GM19099 (cell line): ENCODE data around the gene TNFAIP1.

ENCODE experiments used
- POLR2A ChIP-seq: IDR thresholded peaks from 3 replicates; pipeline ENCODE4 v1.6.1; 2011; ENCODE audit warnings: low read depth; ENCODE audit not compliant: insufficient read length; ENCODE audit errors: extremely low read depth

TNFAIP1 gene

DNA sequence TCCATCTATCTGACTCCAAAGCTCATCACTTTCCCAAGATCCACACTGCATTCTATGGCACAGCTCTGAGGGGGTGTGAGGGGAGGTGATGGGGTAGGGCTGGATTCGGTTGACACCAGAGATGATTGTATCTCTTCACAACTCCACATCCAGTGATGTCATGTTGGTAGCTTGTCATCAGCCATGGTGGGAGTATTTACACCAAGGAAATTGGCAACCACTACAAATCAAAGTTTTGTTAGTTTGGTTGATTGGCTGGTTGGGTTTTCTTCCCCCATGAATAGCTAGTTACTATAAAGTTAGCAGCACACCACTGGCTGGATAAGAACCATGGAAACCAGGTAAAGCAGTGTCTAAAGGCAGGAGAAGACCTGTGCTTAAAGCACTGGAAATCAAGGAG lies 55.4 kb downstream of the TNFAIP1 start:
- TF ChIP-seq POLR2A: no peak

DNA sequence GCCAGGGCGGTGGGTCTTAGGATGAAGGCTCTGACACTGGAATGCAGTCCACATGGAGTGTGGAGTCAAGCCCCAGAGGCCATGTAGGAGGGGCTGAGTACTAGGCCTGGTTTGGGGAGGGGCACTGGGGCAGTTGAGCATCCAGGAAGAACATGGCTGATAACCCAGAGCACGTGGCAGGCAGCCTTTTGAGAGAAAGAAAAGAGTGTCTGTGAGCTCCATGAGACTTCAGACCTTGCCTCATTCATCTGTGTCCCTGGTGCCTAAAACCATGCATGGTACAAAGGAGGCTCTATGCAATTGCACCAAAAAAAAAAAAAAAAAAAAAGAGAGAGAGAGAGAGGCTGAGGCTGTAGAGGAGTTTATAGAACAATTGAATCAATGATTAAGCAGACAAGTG lies 55.8 kb downstream of the TNFAIP1 start:
- no peak for TF ChIP-seq POLR2A

DNA sequence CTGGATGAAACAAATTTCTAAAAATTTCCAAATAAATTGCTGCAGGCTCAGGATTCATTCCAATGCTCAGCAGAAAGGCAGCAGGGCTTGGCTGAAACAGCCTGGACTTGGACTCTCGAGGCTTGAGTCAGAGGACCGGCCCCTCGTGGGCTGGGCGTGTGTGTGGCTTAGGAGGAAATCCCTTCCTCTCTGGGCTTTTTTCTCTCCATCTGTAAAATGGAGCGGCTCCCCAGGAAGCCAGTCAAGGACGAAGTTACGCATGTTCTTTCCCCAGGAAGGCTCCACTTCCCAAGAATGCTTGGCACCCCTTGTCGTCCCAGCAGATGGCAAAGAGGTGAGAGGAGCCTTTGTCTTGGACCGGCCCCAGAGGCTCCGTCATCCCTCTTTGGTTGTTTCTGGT lies 56.9 kb downstream of the TNFAIP1 start:
- no peak for TF ChIP-seq POLR2A

DNA sequence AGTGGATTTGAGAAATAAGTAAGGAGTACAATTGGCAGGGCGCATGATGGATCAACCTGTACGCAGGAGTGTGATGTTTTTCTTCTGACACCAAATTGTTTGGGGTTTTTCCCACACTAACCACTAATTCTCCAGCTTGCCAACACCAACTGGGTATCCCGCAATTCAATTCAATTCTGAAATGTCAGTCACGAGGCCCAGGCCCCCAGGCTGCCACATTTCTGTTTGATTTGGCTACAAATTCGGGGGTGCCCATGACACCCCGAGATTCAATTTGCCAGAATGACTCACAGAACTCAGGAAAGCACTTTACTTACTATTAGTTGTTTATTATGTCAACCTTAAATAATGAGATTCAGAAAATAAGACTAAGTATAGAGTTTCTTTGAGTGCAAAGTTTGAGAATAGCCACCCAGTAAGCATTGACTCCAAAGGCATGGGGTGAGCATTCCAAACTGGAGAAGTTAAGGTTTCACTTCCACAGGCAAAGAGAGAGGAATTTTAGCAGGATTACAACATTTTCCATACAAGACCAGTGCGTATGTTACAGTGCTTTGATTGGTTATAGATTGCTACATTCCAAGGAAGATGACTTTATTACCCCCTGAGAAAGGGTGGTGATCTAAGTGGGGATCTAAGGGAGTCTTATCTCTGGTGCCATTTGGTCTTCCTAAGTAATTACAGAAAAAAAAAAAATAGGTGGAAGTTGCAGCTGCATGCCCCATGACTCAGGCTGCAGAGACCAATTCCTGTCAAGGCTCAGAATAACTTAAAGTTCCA lies 59.0 kb downstream of the TNFAIP1 start:
- TF ChIP-seq POLR2A: no peak

DNA sequence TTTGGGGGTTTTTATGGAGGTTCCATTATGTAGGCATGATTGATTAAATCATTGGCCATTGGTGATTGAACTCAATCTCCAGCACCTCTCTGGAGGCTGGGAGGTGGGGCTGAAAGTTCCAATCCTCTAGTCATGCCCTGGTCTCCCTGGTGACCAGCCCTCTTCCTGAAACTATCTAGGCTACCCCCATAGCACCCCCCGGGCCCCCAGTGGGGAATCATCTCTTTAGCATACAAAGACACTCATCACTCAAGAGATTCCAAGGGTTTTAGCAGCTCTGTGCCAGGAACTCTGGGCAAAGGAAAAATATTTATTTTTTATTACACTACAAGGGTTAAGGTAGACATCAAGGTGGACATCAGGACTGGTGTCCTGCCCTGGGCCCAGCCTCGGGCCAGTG lies 59.9 kb downstream of the TNFAIP1 start:
- no peak for TF ChIP-seq POLR2A

DNA sequence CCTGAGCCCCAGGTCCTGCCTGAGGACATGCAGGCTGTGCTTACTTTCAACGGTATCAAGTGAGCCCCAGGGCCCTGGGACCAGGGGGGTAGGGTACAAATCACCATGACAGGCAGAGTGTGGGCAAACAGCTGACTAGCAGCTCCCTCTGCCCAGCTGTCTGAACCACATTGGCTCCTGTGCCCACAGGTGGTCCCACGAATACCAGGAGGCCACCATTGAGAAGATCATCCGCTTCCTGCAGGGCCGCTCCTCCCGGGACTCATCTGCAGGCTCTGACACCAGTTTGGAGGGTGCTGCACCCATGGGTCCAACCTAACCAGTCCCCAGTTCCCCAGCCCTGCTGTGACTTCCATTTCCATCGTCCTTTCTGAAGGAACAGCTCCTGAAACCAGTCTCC lies 60.4 kb downstream of the TNFAIP1 start:
- TF ChIP-seq POLR2A: no peak
